GM21717 (cell line): ENCODE data around the gene LEMD2.

Source experiments
- ATAC-seq: cut with Tn5 transposase; IDR thresholded peaks from one replicate; pipeline ENCODE4 v1.9.1; 2021; ENCODE audit warnings: mild to moderate bottlenecking, moderate library complexity; ENCODE audit not compliant: unreplicated experiment

LEMD2 gene

GRCh38 chr6:33777398-33778388 lies 11.2 kb downstream of the LEMD2 start:
- no peak for ATAC-seq

DNA sequence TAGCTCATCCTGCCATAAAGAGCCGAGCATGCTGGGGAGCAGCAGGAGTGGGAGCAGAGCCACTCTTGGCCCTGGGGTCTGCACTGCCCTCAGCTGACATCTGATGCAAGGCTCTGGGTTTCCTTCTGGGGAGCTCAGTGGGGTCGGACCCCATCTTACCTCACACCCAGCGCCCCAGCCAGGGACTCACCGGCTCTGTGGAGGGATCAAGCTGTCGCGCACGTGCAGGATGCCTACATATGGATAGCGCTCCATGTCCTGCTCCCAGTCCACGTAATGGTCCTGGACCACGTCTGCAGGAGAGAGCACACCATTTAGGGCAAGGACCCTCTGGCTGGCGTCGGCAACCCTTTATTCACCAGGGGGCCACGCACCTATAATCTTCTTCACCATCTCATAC lies 12.2 kb downstream of the LEMD2 start:
- no peak for ATAC-seq

GRCh38 chr6:33776186-33776585 lies 12.7 kb downstream of the LEMD2 start:
- no peak for ATAC-seq

DNA sequence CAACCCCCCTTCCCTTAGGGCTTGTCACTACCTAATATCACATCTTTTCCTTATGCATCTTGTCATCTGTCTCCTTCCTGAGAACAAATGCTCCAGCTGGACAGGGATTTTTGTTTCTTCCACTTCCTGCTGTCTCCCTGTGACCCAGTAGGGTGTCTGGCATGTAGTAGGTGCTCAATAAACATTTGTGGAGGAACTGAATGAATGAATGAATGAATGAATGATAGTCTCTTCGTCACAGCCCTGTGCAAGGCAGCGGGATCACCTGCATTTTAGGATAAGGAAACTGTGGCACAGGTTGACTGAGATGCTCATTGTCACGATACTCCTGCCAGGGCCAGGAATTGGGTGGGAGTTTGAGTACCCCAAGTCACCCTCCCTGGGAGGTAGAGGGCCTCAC lies 14.2 kb downstream of the LEMD2 start:
- ATAC-seq: no peak

- no peak for ATAC-seq
Observed at GRCh38 chr6:33772902-33773472, 15.9 kb downstream of the LEMD2 start.

DNA sequence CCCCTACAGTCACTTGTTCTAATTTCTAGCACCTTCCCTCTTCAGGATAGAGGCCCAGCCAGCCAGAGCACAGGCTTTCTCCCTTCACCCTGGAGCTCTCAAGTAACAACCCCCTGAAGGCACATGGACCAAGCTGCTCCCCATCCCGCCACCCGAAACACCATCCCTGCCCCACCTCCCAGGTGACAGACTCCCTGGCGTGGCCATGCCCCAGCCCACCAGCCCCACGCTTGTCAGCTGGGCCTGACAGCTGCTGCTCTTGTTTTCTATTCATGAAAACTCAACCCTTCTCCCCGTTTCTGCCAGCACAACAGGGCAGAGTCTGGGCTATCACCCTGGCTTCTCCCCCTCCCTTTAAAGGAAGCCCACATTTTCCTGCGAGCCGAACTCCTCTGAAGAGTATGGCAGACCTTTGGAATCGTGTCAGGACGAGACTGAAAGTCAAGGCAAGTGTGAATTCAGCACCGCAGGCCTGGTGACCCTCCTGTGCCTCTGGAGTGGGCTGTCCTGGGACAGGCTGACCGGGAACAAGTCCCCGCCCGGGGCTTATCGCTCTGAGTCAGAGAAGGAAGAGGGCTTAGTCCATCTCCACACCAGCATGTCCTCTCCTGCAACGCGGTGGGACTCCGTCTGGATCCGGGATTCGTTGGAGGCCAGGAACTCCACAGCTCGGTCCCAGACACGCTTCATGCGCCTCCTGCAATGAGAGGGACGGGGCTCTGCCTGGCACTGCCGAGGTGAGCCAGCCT lies 16.7 kb downstream of the LEMD2 start:
- ATAC-seq: no peak

DNA sequence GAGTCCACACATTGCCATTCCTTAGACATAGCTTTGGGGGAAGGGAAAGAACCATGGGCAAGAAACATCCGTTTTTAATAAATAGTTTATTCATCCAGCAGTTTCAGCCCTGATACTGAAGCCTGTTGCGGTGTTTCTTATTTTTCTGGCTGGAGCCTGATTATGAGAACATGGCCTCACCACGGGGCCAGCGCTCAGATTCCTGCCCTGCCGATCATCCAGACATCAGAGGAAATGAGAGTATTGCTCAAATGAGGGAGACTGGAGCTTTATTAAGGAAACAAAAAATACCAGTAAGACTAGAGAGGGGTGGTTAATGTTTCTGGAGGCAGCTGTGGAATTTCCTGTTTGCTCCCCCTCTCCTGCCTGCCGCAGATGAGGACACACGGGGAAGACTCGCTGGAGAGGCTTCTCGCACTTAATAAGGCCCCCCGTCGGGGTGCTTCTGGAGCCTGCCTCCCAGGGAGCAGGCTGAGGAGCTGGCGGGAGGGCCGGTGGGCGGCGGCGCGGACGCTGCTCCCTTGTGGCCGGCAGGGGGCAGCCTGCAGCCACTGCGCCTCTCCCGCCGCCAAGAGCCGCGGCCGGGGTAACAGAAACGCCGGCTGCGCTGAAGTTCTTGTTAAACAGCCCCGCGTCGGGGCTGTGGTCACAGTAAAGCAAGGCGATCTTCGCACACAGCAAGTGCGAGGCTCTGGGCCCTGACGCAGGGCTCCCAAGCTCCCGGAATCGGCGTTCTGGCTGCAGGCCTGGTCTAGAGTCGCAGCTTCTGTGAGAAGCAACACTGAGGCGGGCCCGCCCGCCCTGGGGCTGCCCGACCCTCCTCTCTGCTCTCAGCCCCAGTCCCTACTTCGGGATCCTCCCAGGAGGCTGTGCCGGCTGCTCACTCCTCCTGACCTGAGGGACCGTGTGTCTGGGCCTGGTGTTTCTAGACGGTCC lies 17.5 kb downstream of the LEMD2 start:
- no peak for ATAC-seq

GRCh38 chr6:33770833-33771145 lies 18.1 kb downstream of the LEMD2 start:
- no peak for ATAC-seq

DNA sequence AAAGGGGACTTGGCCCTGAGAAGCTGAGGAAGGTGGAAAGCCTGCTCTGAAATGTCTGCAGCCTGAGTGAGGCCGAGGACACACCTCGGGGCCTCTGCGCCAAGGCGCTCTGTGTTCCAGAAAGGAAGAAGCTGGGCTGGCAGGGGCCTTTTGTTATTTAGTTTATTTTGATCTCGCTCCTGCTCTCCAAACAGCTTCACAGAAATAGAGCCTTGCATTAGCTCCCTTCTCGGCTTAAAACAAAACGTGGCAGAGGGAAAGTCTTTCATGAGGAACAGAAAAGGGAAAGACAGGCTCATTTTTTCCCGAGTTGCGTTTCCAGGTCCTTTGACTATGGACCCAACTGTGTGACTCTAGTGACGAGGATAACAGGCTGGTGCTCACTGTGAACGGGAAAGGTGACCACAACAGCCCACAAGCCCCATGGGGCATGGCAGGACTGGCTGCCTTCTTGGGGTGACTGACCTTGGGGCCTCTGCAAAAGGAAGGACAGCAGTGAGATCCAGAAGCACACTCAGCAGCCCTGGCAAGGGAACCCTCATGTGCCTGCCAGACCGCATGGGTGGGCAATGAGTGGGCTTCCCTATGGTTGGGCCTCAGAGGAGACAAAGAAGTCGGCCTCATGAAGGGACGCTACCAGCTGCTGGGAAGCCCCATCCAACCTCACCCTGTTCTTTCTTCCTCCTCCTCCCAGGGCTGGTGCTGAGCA lies 18.7 kb downstream of the LEMD2 start:
- no peak for ATAC-seq

GRCh38 chr6:33769248-33769821 lies 19.6 kb downstream of the LEMD2 start:
- no peak for ATAC-seq

DNA sequence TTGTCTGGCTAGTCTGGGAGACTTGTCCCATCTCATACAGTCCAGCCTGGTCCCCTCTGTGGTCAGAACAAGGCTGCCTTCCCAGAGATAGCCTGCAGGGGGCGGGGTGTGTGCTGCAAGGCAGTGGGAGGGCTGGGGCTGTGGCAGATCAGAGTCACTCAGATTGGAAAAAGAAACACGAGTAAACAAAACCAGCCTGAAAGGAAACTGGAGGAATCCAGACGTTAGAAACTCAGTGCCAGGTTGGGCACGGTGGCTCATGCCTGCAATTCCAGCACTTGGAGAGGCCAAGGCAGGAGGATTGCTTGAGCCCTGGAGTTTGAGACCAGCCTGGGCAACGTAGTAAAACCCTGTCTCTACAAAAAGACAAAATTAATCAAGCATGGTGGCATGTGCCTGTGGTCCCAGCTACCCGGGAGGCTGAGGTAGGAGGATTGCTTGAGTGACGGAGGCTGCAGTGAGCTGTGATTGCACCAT lies 20.2 kb downstream of the LEMD2 start:
- no peak for ATAC-seq

DNA sequence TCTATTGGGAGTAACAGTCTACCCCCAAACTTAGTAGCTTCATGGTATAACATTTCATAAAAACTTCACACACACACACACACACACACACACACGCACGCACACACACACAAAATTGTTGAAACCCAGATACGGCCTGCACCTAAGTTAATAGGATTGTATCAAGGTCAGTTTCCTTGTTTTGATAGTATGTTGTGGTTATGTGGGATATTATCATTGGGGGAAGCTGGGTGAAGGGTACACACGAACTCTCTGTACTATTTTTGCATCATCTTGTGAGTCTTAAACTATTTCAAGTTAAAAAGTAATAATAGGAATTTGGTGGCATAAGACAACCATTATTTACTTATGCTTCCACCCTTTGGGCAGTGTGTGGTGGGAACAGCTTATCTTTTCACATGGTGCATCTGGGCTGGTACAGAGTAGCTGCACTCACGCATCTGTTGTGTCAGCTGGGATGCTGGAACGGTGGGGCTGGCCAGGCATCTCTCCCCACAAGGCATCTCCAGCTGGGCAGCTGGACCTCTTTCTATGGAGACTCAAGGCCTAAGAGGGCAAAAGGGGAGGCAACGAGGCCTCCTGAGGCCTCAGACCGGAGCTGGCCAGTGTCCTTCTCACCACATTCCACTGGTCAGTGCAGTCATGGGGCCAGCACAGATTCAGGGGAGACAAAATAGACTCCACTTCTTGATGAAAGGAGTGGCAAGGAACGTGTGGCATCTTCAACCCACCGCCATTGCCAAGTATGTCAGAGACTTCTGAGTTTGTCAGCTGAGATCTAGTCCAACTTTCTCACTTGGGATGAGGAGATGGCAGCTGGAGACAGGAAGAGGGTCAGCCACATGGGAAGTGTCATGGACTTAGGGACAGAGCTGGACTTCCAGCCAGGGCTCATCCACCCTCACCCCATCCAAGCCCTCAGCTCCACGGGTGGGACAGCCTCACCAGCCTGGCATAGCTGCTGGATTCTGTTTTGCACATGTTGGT lies 21.7 kb downstream of the LEMD2 start:
- ATAC-seq: no peak

- no peak for ATAC-seq
Observed at GRCh38 chr6:33765368-33765767, 23.6 kb downstream of the LEMD2 start.

GRCh38 chr6:33764036-33764435 lies 24.9 kb downstream of the LEMD2 start:
- no peak for ATAC-seq

- ATAC-seq: no peak
Observed at GRCh38 chr6:33763483-33763882, 25.4 kb downstream of the LEMD2 start.

- ATAC-seq: no peak
Observed at GRCh38 chr6:33762713-33763112, 26.2 kb downstream of the LEMD2 start.

GRCh38 chr6:33761922-33762629 lies 26.9 kb downstream of the LEMD2 start:
- ATAC-seq: no peak

GRCh38 chr6:33761581-33761921 lies 27.4 kb downstream of the LEMD2 start:
- no peak for ATAC-seq
